HepG2 (cell line): ENCODE measurements around the gene SP9. TPM values are rescaled to one million over a fixed set of nuclear protein-coding genes. Genes with fewer than 3 reads are reported as not detected.

Experiments
- ARNT2 ChIP-seq: sonication (generic); formaldehyde crosslinking; IDR thresholded peaks from 2 replicates; pipeline ENCODE4 v1.8.0; 2022; ENCODE audit warnings: mild to moderate bottlenecking, low read depth, missing genetic modification reagents, moderate library complexity
- BRD4 ChIP-seq: sonication (generic); formaldehyde crosslinking; IDR thresholded peaks from 2 replicates; pipeline ENCODE4 v1.4.0; 2020; ENCODE audit warnings: missing genetic modification reagents
- CBX2 ChIP-seq, 2 experiments: fragments of 200-600 bp in 1 of 2; sonication (generic); formaldehyde crosslinking in 1 of 2; IDR thresholded peaks; 2 replicates each; pipeline versions ENCODE4 v1.7.0 to v1.8.1; 2018 to 2022; ENCODE audit warnings: low read depth in 2 of 2, low read length in 1 of 2, mild to moderate bottlenecking in 1 of 2, missing genetic modification reagents in 1 of 2
- CENPT ChIP-seq: sonication (generic); formaldehyde crosslinking; IDR thresholded peaks from 2 replicates; pipeline ENCODE4 v1.8.0; 2022; ENCODE audit warnings: low read depth, mild to moderate bottlenecking, moderate library complexity, missing genetic modification reagents
- EHMT2 ChIP-seq: fragments of 200-600 bp; sonication (generic); IDR thresholded peaks from 2 replicates; pipeline ENCODE4 v1.7.0; 2017; ENCODE audit warnings: antibody characterized with exemption, low read depth, low read length, borderline replicate concordance
- EZH2 ChIP-seq: conservative IDR thresholded peaks from 2 replicates; pipeline ENCODE4 v1.6.1; 2012; ENCODE audit warnings: mild to moderate bottlenecking, low read depth, low read length, moderate library complexity
- FOSL1 ChIP-seq: sonication (generic); formaldehyde crosslinking; IDR thresholded peaks from 2 replicates; pipeline ENCODE4 v1.9.0; 2021; ENCODE audit warnings: missing genetic modification reagents, borderline replicate concordance
- FOXC1 ChIP-seq: sonication (generic); formaldehyde crosslinking; IDR thresholded peaks from 2 replicates; pipeline ENCODE4 v1.8.0; 2022; ENCODE audit warnings: mild to moderate bottlenecking, missing genetic modification reagents, borderline replicate concordance
- KMT2A ChIP-seq: sonication (generic); formaldehyde crosslinking; IDR thresholded peaks from 2 replicates; pipeline ENCODE4 v1.4.0; 2020; ENCODE audit warnings: missing genetic modification reagents
- MTF2 ChIP-seq: sonication (generic); formaldehyde crosslinking; IDR thresholded peaks from 2 replicates; pipeline ENCODE4 v1.5.0; 2020; ENCODE audit warnings: missing genetic modification reagents, borderline replicate concordance
- NBN ChIP-seq: fragments of 450-650 bp; conservative IDR thresholded peaks from 2 replicates; pipeline ENCODE4 v1.6.1; 2017
- NRL ChIP-seq: sonication (generic); formaldehyde crosslinking; IDR thresholded peaks from 2 replicates; pipeline ENCODE4 v1.5.0; 2020; ENCODE audit warnings: missing genetic modification reagents, mild to moderate bottlenecking, moderate library complexity, borderline replicate concordance
- PHF21A ChIP-seq: sonication (generic); formaldehyde crosslinking; IDR thresholded peaks from 2 replicates; pipeline ENCODE4 v1.5.0; 2020; ENCODE audit warnings: mild to moderate bottlenecking, missing genetic modification reagents
- RNF2 ChIP-seq: fragments of 450-650 bp; conservative IDR thresholded peaks from 2 replicates; pipeline ENCODE4 v1.6.1; 2016; ENCODE audit warnings: low read depth
- YEATS4 ChIP-seq: sonication (generic); formaldehyde crosslinking; IDR thresholded peaks from 2 replicates; pipeline ENCODE4 v1.4.0; 2020; ENCODE audit warnings: missing genetic modification reagents, borderline replicate concordance
- ZBTB38 ChIP-seq: sonication (generic); formaldehyde crosslinking; IDR thresholded peaks from 2 replicates; pipeline ENCODE4 v1.5.1; 2020; ENCODE audit warnings: mild to moderate bottlenecking, missing genetic modification reagents
- ZBTB44 ChIP-seq: sonication (generic); formaldehyde crosslinking; IDR thresholded peaks from 2 replicates; pipeline ENCODE4 v1.4.0; 2020; ENCODE audit warnings: missing genetic modification reagents
- ZNF274 ChIP-seq: sonication (generic); formaldehyde crosslinking; IDR thresholded peaks from 2 replicates; pipeline ENCODE4 v1.5.1; 2020; ENCODE audit warnings: mild to moderate bottlenecking, missing genetic modification reagents
- ZNF350 ChIP-seq: sonication (generic); formaldehyde crosslinking; IDR thresholded peaks from 2 replicates; pipeline ENCODE4 v1.4.0; 2020; ENCODE audit warnings: mild to moderate bottlenecking, low read depth, missing genetic modification reagents, borderline replicate concordance
- ZNF546 ChIP-seq: sonication (generic); formaldehyde crosslinking; conservative IDR thresholded peaks from 2 replicates; pipeline ENCODE4 v1.8.1; 2023; ENCODE audit warnings: mild to moderate bottlenecking, missing genetic modification reagents
- ZNF547 ChIP-seq: sonication (generic); formaldehyde crosslinking; IDR thresholded peaks from 2 replicates; pipeline ENCODE4 v1.5.1; 2020; ENCODE audit warnings: mild to moderate bottlenecking, missing genetic modification reagents
- ZNF577 ChIP-seq: sonication (generic); formaldehyde crosslinking; IDR thresholded peaks from 2 replicates; pipeline ENCODE4 v1.4.0; 2020; ENCODE audit warnings: mild to moderate bottlenecking, low read depth, missing genetic modification reagents, borderline replicate concordance
- ZNF589 ChIP-seq: sonication (generic); formaldehyde crosslinking; conservative IDR thresholded peaks from 2 replicates; pipeline ENCODE4 v1.8.0; 2022; ENCODE audit warnings: mild to moderate bottlenecking, moderate library complexity, missing genetic modification reagents
- ZNF607 ChIP-seq: sonication (generic); formaldehyde crosslinking; IDR thresholded peaks from 2 replicates; pipeline ENCODE4 v1.5.1; 2020; ENCODE audit warnings: missing genetic modification reagents, mild to moderate bottlenecking, borderline replicate concordance
- ZNF747 ChIP-seq: sonication (generic); formaldehyde crosslinking; IDR thresholded peaks from 2 replicates; pipeline ENCODE4 v1.8.1; 2023; ENCODE audit warnings: missing genetic modification reagents, mild to moderate bottlenecking, borderline replicate concordance
- ZNF781 ChIP-seq: sonication (generic); formaldehyde crosslinking; IDR thresholded peaks from 2 replicates; pipeline ENCODE4 v1.5.1; 2020; ENCODE audit warnings: borderline replicate concordance, mild to moderate bottlenecking, missing genetic modification reagents; ENCODE audit errors: not compliant biosample characterization
- polyA plus RNA-seq, 8 experiments: library from polyadenylated mRNA; depleted of rRNA in 3 of 8; stranded (reverse) in 7 of 8; unstranded in 1 of 8; fragments of >200 nt; fragmentation: Illumina TruSeq in 4 of 8; extraction: Trizol in 4 of 8; gene quantifications; 2 replicates each; pipeline versions ENCODE4 v1.2.1 to v1.2.3, GENCODE V29; 2011 to 2016; ENCODE audit warnings: low read depth in 4 of 8, missing spikeins in 1 of 8, mixed read lengths in 1 of 8; ENCODE audit not compliant: insufficient read depth in 1 of 8
- total RNA-seq, 5 experiments: library from RNA; depleted of rRNA; stranded (reverse); fragments of >200 nt; fragmentation: Illumina TruSeq; extraction: Trizol; gene quantifications; 2 replicates each; pipeline ENCODE4 v1.2.3, GENCODE V29; 2016; ENCODE audit warnings: low read depth in 1 of 5
- TF ChIP-seq, protein P1 (sequence below): sonication (generic); formaldehyde crosslinking; IDR thresholded peaks from 2 replicates; pipeline ENCODE4 v1.8.1; 2023; ENCODE audit warnings: missing genetic modification reagents, mild to moderate bottlenecking, borderline replicate concordance

The SP9 gene
- total and polyA plus RNA-seq, 2 of the 13 experiments (the other 11 are each of a cell fraction or from before 2014, with no cell fraction given) = not detected

DNA sequence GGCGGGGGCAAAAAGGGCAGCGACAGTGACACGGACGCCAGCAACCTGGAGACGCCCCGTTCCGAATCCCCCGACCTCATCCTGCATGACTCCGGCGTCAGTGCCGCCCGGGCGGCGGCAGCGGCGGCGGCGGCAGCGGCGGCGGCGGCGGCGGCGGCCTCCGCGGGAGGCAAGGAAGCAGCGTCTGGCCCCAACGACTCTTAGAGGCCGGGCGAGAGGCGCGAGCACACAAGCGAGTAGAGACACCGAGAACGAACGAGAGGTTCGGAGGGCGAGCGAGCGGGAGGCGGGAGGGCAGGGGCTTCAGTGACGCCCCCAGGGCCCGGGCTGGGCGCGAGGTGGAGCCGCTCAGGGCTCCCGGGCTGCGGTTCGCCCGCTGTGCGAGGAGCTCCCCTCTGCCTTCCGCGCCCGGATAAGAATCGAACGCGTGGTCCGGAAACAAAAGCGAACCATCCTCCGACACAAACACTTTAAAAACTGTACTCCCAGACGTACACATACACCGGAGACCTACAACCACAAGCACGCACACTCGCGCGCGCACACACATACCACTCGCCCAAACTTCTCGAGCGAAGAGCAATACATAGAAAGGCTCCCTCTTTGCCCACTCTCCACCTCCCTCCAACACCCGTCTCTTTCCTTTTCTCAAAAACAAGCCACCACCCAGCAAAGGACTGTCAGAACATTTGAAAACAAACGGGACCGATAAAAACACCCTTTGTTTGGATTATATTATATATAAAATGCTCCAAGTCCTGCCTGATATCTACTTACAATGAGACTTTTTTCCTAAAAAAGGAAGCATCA is 2.8 kb downstream of the SP9 start (continued):
- TF ChIP-seq FOSL1 (CRISPR knock-in tag) (no peak), ZNF577 (CRISPR knock-in tag) (no peak), PHF21A (CRISPR knock-in tag) (no peak), ARNT2 (CRISPR knock-in tag) (0 out of 2 replicates have a peak, but pooled peaks have one; percentile 6), ZBTB38 (CRISPR knock-in tag) (peak; percentile 71), ZNF589 (CRISPR knock-in tag) (no peak), BRD4 (CRISPR knock-in tag) (no peak), ZNF274 (CRISPR knock-in tag) (no peak), EZH2 (0 out of 2 replicates have a peak, but pooled peaks have one; percentile 21), ZNF781 (no peak), KMT2A (no peak), ZNF546 (CRISPR knock-in tag) (0 out of 2 replicates have a peak, but pooled peaks have one; percentile 1), ZNF747 (CRISPR knock-in tag) (peak; percentile 49; the same call in 1 of the 2 replicates), MTF2 (CRISPR knock-in tag) (0 out of 2 replicates have a peak, but pooled peaks have one; percentile 9), YEATS4 (CRISPR knock-in tag) (no peak), NBN (no peak), FOXC1 (CRISPR knock-in tag) (peak; percentile 8; the same call in 1 of the 2 replicates), ZNF607 (0 out of 2 replicates have a peak, but pooled peaks have one; percentile 1), CENPT (CRISPR knock-in tag) (0 out of 2 replicates have a peak, but pooled peaks have one; percentile 6), ZNF350 (CRISPR knock-in tag) (no peak), CBX2 (IDR thresholded peaks at IDR 0.05; ENCODE audit: low read depth, low read length) (no peak; the same call in 1 of the 2 replicates), CBX2 (CRISPR knock-in tag; IDR thresholded peaks at IDR 0.05; ENCODE audit: low read depth) (peak; percentile 95), RNF2 (peak; percentile 91), ZNF547 (CRISPR knock-in tag) (0 out of 2 replicates have a peak, but pooled peaks have one; percentile 42), EHMT2 (no peak), NRL (CRISPR knock-in tag) (0 out of 2 replicates have a peak, but pooled peaks have one; percentile 1), ZBTB44 (CRISPR knock-in tag) (no peak)
- TF ChIP-seq, protein P1, sequence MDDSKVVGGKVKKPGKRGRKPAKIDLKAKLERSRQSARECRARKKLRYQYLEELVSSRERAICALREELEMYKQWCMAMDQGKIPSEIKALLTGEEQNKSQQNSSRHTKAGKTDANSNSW = peak; percentile 19; the same call in 1 of the 2 replicates
